HG03460 (cell line): Measurements from ENCODE around the gene MVK.
"Not testable (repeated sequence)": the region's sequence is repeated elsewhere in the genome, so short reads cannot be mapped to it uniquely, and the experiment has no call there.

Experiments used
- ATAC-seq: cut with Tn5 transposase; IDR thresholded peaks from one replicate; pipeline ENCODE4 v1.9.1; 2021; ENCODE audit not compliant: unreplicated experiment

The MVK gene

DNA sequence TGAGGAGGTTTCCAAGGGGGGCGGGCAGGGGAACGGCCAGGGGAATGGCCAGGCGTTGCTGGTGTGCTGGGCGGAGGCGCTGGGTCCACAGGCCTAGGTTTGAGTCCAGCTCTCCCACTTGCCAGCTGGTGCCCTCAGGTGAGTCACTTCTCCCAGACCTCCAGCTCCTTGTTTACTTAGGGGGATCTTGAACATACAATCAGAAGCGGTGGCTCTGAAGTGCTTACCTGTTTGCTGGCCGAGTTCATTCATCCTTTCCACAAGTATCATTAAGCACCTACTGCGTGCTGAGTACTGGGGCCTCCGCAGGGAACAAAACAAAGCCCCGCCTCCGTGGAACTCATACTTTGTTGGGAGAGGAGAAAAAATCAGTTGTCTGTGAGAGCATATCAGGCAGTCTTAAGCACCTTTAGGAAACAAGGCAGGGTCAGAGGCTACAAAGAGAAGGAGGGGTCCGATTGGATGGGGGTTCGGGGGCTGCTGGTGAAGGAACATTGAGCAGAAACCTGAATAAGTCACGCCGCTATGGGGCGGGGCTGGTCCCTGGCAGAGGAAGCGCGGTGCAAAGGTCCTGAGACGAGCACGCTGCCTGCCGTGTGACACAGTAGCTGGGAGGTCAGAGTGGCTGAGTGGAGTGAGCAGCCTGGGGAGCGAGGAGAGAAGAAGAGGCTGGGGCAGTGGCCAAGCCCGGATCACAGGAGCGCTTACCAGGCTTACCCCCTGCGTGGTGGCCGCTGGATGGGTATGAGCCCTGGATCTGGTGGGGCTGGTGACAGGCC lies 15.1 kb downstream of the MVK start:
- no peak for ATAC-seq

DNA sequence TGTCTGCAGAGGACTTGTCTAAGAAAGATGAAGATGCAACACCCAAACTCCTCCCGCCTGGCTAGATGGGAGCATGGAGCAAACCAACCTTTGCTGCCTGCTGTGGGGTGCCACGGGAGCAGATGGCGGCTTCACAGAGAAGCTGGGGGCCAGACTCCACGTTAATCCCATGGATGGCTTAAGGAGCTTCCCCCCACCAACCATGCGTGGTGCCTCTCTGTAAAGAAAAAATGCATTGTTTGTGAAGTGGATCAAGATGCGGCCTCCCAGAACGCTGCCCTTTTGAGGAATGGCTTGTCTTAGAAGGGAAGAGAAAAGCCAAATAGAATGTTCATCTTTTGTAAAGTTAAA lies 15.6 kb downstream of the MVK start:
- no peak for ATAC-seq

DNA sequence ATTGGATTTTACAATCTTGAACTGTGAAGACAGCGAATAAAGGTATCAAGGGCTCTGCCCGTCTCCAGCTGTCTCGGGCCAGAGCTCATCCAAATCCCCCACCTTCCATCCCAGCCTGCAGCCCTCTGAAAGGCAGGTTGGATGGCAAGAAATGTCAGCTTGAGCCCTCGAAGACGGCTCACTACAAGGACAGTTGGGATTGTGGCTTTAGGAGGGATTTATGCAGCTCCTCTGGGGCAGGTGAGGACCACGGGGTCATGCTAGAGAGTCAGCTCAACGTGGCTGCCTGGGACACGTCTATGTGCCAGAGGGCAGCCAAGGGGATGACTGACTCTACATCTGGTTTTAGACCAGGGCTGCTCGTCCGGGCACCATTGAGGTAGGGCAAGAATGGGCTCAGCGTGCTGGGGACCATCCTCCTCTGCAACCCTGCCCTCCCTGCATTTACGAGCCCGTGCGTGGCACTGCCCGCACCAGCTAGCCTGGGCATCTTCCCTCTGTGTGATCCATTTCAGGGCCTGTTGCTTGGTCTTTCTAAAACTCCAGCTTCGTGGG lies 16.2 kb downstream of the MVK start:
- ATAC-seq: no peak

DNA sequence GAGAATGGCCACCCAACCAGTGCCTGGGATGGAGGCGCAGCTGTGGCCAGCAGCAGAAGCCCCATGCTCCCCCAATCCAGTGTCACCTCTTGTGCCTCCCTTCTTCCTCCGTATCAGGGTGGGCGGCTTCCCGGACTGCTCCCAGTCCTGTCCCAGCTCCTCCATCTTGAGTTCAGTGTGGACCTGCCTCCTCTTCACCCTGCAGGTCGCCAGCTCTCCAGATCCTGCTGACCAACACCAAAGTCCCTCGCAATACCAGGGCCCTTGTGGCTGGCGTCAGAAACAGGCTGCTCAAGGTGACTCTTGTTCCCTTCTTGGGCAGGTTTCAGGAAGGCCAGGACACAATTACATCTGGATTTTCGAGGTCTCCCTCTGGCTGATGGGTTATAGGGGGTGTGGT lies 17.0 kb downstream of the MVK start:
- ATAC-seq: no peak

DNA sequence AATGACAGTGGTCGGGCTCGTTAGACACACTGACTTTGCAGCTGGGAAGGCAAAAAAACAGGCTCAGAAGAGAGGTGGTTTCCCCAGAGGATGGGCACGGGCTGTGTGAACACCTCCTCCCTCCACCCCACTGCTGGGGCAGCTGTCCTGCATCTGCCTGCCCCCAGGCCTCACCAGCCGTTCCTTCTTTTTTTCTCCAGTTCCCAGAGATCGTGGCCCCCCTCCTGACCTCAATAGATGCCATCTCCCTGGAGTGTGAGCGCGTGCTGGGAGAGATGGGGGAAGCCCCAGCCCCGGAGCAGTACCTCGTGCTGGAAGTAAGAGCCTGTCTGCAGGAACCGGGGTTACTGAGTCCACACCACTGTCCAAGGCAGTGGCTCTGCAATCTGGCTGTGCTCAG lies 17.4 kb downstream of the MVK start:
- no peak for ATAC-seq

DNA sequence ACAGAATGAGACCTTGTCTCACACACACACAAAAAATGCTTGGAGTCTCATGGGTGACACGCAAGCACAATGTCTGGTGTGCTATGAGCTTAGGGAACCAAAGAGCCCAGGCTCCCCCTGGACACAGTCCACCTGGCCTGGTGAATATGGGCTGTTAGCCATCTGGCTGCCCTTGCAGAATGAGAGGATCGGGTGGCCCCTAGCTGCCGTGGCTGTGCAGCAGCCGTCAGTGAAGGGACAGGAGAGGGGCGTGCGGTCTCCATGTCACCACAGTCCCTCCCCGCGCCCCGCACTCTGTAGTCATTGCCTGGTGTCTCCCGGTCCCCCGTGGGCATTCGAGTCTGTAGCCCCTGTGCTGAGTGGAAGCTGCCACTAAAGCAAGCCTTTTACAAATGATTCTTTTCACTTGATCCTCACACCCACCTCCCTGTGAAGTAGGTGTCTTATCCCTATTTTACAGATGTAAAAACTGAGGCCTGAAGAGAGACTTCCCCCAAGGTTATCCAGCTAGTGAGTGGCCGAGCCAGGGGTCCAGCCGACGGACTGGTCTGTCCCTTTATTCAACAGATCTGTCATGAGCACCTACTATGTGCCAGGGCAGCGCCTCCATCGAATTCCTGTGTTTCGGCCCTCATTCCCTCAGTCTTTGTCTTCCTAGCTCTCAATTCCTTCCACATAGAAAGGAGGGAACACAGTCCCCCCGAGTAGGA lies 18.8 kb downstream of the MVK start:
- ATAC-seq: no peak

DNA sequence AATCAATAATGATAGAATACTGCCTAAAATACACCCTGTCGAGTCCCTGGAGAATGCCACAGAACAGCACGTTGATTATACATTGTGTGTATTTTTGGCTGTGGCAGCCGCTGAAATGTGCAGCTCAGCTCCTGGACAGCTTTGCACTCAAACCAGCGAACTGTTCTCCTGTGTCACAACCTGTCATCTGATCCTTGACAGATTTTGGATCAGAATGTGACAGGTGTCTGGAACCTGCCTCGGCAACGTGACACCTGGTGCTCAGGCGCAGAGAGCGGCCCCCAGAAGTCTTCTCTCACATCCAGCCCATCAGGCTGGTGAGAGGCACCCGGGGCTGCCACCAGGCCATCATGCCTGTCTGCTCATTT lies 19.3 kb downstream of the MVK start:
- ATAC-seq: no peak

DNA sequence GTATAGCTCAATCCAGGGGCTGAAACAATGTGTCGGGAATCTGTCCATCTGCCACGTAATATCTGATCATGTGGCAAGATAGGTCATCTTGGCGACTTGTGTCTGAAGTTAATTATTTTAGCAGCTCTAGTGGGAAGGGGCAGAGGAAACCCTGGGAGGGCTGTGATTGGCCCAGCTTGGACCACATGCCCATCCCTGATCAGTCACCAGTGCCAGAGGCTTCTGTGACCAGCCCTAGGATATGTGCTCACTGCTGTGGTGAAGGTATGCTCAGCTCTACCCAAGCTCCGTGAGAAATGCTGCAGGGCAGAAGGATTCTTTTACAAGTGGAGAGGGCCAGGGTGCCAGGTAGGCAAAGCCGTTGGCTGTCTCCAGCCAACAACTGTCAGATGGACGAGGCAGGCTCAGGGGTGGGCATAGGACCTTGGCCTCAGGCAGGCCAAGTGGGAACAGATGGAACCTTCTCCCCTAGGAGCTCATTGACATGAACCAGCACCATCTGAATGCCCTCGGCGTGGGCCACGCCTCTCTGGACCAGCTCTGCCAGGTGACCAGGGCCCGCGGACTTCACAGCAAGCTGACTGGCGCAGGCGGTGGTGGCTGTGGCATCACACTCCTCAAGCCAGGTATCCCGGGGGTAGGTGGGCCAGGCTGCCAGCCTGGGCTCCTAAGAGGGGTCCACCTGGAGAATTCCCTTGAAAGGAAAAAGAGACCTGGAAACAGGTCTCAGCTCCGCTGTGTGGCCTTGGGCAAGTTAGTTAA lies 21.1 kb downstream of the MVK start:
- no peak for ATAC-seq

DNA sequence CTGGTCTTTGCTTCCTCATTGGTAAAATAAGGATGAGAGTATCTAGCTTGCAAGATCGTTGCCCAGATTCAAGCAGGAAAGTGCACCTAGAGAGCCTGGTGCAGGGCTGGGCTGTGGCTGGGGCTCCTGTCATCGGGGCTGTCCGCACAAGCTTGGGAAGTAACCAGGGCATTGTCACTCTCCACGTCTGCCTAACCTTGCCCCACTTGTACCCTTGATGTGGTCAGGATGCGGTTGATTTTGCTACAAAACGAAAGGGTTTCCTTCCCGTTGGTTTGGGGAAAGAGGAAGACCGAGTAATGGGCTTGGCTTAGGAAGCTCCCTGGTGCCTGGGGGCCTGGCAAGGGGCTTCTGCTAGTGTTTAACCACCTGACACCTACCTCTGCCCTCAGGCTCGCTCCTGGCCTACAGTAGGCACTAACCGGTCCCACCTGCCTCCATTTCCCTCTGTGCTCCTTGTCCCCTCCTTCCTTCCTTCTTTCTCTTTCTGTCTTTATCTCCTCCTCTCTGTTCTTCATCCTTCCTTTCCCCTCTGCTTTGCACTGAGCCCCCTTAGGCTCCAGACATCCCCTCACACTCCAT lies 21.8 kb downstream of the MVK start:
- no peak for ATAC-seq

DNA sequence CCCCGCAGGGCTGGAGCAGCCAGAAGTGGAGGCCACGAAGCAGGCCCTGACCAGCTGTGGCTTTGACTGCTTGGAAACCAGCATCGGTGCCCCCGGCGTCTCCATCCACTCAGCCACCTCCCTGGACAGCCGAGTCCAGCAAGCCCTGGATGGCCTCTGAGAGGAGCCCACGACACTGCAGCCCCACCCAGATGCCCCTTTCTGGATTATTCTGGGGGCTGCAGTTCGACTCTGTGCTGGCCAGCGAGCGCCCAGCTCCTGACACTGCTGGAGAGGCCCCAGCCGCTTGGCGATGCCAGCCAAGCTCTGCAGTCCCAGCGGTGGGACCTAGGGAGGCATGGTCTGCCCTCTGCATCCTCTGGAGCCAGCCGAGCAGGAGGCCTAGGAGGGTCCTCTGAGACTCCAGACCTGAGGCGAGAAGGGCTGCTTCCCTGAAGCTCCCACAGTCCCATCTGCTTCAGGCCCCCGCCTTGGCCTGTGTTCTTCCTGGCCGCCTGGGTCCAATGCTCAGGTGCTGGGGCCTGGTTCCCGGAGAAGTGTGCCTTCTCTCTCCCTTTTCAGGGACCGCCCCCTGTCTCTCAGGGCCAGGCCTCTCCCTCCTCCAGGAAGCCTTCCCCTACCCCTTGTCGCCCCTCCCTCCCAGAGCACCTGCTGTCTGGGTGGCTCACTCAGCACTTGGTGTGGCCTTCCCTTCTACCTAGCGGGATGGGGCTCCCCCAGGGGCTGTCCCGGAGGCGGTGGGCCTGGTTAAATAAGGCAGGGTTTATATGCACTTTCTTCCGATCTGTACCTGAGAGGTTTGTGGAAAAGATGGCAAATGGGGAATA lies 23.0 kb downstream of the MVK start:
- ATAC-seq: no peak

DNA sequence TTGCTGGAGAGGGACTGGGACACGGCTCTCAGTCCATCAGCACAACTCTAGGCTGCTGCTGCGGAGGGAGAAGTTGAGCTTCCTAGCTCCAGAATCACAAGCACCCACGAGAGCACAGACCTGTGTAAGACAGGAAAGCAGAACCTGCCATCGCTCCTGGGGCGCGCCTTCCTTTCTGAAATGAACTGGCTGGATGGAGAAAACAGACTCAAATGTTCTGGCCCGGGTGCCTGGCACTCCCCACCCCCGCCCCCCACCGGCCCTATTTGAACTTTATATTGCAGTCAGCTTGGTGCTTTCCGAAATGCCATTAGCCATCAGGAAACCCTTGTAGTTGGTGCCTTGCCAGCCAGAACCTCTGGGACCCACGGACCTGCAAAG lies 23.8 kb downstream of the MVK start:
- ATAC-seq: no peak

DNA sequence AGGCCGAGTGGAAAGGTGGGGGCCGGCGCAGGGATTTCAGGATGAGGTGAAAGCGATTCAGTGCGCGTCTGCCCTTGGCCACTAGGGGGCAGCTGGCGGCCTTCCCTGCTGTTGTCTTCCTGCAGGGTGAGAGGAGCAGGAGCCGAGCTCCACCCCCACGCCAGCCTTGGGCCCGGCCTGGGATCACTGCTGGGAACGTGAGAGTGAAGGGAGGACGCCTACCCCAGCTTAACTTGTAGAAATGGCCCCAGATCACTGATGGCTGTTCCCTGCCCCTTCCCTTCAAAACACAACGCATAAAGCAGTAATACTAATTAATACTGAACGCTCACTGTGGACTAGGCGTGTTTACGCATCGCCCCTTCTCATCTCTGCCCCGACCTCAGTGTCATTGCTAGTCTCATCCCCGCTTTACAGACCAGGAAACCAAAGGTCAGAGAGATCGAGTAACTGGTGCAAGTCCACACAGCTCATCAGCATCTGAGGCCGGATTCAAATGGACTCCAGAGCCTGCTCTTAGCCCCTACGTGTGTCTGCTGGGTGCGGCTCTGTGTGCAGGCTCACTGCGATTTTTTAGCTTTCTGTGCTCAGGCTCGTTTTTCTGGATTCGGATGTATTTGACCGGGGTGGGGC lies 24.3 kb downstream of the MVK start:
- peak; percentile 55 for ATAC-seq

DNA sequence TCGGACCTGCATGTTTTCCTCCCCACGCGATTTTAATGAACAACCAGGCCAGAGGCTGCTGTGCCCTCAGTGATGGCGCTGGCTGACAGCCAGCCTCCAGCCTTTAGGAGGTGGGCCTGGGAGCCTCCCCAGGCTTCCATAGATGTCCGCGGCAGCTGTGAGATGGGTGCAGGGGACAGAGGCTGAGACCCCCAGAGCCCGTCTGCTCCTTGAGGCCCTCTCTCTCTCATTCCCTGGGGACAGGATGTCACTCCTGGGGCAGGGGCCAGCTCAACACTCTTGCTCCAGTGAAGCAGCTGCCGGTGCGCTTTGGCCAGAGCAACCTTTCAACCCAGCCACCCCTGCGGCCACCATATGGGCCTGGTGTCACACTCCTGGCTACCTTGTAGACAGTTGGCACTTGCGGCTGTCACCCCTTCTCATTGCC lies 24.8 kb downstream of the MVK start:
- ATAC-seq: no peak

DNA sequence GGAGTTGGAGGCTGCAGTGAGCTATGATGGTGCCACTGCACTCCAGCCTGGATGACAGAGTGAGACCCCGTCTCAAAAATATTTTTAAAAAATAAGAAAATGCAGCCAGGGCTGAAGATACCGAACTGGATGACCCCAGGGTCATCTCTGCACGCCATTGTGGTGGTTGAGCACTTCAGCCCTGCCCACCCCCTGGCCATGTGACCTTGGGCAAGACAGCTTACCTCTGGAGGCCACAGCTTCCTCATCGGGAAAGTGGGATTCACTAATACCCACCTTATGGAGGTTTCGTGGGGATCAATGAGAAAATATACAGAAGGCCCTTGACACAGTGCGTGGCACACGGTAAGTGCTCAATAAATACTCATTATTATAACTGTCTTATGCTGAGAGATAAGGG lies 25.5 kb downstream of the MVK start:
- ATAC-seq: no peak

DNA sequence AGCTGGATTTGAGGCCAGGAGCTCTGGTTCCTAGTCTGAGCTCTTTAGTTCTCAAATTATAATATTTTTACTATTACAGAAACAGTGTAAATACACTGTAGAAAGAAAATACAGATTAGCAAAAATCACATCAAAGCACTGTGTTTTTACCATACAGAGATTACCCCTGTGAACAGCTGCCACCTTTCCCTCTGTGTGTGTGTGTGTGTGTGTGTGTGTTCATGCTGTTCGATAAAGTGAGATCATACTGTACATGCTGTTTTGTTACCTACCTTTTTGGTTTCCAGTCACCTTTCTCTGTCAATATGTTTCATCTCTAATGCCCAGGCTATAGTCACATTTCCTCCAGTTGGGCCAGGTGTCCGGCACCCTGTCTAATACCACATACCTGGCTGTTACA lies 26.9 kb downstream of the MVK start:
- ATAC-seq: no peak

DNA sequence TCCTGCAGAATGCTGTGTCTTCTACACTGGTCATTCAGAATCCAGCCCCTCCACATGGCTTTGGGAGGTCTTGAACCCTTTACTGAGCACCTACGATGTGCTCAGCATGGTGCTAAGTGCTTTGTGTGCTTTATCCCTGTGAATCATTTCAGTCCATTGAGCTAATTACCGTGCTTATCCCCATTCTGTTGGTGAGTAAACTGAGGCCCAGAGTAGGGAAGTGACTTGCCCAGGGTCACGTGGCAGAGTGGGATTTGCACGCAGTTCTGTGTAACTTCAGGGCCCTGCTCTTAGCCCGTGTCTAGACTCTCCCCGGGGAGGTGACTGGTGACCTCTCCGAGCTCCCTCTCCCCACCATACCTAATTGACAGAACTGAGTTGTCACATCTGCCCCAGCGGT lies 27.4 kb downstream of the MVK start:
- no peak for ATAC-seq

DNA sequence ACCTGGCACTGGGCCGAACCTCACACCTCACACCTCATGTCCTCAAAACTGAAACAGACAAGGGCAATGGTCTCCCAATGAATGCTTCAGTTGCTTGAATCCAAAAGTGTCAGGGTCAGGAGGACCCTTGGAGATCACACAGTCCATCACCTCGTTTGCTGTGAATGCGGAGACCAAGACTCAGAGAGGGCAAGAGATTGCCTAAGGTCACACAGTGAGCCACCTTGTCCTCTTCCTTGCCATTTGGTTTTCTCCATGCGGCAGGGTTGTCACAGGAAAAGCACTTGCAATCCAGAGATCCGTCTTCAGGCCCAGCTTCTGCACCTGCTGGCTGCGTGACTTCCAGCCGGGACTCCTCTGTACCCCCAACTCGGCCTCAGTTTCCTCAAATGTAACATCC lies 28.0 kb downstream of the MVK start:
- ATAC-seq: no peak

DNA sequence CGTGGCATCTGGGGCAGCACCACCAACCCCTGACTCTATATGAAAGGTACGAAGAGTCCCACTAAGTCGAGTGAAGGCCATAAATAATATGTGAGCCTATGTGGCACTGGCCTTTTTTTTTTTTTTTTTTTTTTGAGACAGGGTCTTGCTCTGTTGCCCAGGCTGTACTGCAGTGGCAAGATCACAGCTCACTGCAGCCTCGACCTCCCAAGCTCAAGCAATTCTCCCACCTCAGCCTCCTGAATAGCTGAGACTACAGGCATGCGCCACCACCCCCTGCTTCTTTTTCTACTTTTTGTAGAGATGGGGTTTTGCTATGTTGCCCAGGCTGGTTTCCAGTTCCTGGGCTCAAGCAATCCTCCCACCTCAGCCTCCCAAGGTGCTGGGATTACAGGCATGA lies 28.5 kb downstream of the MVK start:
- ATAC-seq: not testable (repeated sequence)

DNA sequence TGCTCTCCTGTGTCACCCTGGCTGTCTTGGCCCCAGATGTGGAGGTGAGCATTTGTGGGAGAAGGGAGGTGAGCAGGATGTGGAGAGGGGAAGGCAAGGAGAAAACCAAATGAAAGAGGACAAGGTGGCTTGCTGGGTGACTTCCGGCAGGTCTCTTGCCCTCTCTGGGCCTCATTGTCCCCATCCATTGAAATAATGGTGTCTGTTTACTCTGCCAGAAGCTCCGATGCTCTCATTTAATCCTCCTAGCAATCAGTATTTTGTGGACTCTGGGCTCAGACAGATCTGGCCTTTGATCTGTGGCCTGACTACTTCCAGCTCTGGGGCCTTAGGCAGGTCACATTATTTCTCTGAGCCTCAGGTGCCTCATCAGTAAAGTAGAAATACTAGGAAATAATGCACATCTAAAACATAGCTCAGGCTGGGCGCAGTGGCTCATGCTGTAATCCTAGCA lies 30.6 kb downstream of the MVK start:
- ATAC-seq: no peak

DNA sequence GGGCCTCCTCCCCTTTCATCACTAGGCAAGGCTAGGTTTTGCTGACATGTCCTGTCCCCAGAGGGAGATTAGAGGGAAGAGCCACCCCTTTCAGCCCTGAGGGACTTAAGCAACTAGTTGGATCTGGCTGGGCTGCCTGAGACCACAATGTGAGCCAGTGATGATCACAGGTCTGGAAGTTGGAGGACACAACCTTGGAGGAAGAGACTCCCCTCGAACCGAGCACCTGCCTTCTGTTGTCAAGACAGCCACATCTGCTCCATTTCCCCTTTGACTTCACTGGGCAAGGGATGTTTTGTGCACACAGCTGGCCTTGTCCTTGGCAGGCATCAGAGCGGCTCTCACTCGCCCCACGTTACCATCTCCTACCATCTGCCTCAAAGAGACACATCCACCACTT lies 31.4 kb downstream of the MVK start:
- ATAC-seq: no peak
